ENCODE results near the gene ZEB2. TPM values are rescaled to one million over a fixed set of nuclear protein-coding genes. Genes with fewer than 3 reads are reported as not detected.

ZEB2 gene
- total and polyA plus RNA-seq, 2 of the 8 experiments (the other 6 are each of a cell fraction or from before 2014, with no cell fraction given) = 0.38 TPM; not detected in 1

GRCh38 chr2:144348846-144349245 is 171.1 kb downstream of the ZEB2 start:
- H3K4ac ChIP-seq (replicated peaks; ENCODE audit: insufficient read length, low read depth, low read length) = no peak overlapping the region
- no peaks in the 10 kb centered on the region for H3K9me3 ChIP-seq (ENCODE audit: insufficient read depth in 2 of 2, low read depth in 1 of 2, low read length in 1 of 2)
- no peak for DNase-seq (ENCODE audit: low read depth in 1 of 2, low spot score in 2 of 2)
- H3K36me3 ChIP-seq (ENCODE audit: control insufficient read depth in 2 of 4, insufficient read depth in 4 of 4, low read length in 3 of 4) = no peaks in the 10 kb centered on the region
- no peak overlapping the region for H2BK12ac ChIP-seq (ENCODE audit: low read depth, low read length)
- H2AK5ac ChIP-seq (ENCODE audit: low read depth, low read length) = no peak overlapping the region
- no peak overlapping the region for H3K27ac ChIP-seq (ENCODE audit: low read depth, low read length)
- H4K20me1 ChIP-seq (replicated peaks in 1 of 2; ENCODE audit: control insufficient read depth in 1 of 2, insufficient read depth in 2 of 2, low read length in 2 of 2) = no peaks in the 10 kb centered on the region
- no peak overlapping the region for H2BK5ac ChIP-seq (ENCODE audit: low read depth, low read length)
- H3K14ac ChIP-seq (ENCODE audit: insufficient read length) = no peak overlapping the region
- H4K8ac ChIP-seq (ENCODE audit: extremely low read depth, insufficient read depth, low read length) = no peak overlapping the region
- no peak overlapping the region for H2BK20ac ChIP-seq (ENCODE audit: low read length)
- peaks cover 0 to 2% (median 0%) of the 10 kb centered on the region in 4 experiments; a peak in 2 of 7 replicates for H3K27me3 ChIP-seq (replicated peaks in 1 of 4; ENCODE audit: control insufficient read depth in 3 of 4, extremely low read depth in 1 of 4, insufficient read depth in 3 of 4, low read length in 3 of 4)
- no peak overlapping the region for H3K4me3 ChIP-seq (ENCODE audit: extremely low read depth in 1 of 4, insufficient read depth in 2 of 4, low read depth in 3 of 4, low read length in 4 of 4)
- no peak overlapping the region for H3K56ac ChIP-seq (replicated peaks; ENCODE audit: insufficient read length, low read depth, low read length)
- 58% methylated on average over 2 of the region's 2 CpGs; no CpG with 5 or more reads in 1 of the 2 experiments for WGBS, 2 experiments (ENCODE audit: extremely low coverage in 1 of 2, insufficient coverage in 1 of 2, insufficient read length in 1 of 2, insufficient replicate concordance in 2 of 2, low coverage in 1 of 2, low lambda C conversion rate in 2 of 2, missing lambda C conversion rate in 1 of 2)
- ChIA-PET CTCF (ENCODE audit: partially characterized antibody) (interaction anchor here (0.6 to 1.6 kb wide), 3 partner anchors 144 to 496 kb away, joined by 3 read pairs; no protein-coding TSS in a partner anchor), POLR2A (ENCODE audit: partially characterized antibody) (no interaction called here)
- peak; percentile 7 for FAIRE-seq
- peaks cover 1 to 16% (median 13%) of the 10 kb centered on the region in 4 experiments; a peak in 5 of 7 replicates for H3K4me1 ChIP-seq (replicated peaks in 1 of 4; ENCODE audit: control insufficient read depth in 3 of 4, insufficient read depth in 4 of 4, low read length in 3 of 4)
- TF ChIP-seq CEBPB (IDR thresholded peaks at IDR 0.05; ENCODE audit: low read depth, low read length) (no peak), TEAD4 (IDR thresholded peaks at IDR 0.05; ENCODE audit: low read depth, low read length) (0 out of 2 replicates have a peak, but pooled peaks have one; percentile 2), HDAC6 (IDR thresholded peaks at IDR 0.05; ENCODE audit: low read depth, low read length) (no peak)
- H3K9ac ChIP-seq (replicated peaks in 1 of 4; ENCODE audit: extremely low read depth in 1 of 4, low read depth in 3 of 4, low read length in 3 of 4) = no peak overlapping the region
- H3K18ac ChIP-seq (ENCODE audit: extremely low read depth, low read length) = no peak overlapping the region
- H4K91ac ChIP-seq (replicated peaks; ENCODE audit: insufficient read length, low read length) = no peak overlapping the region
- no peak overlapping the region for H4K5ac ChIP-seq (ENCODE audit: insufficient read length, low read depth, low read length)
- H2AFZ ChIP-seq (ENCODE audit: low read length) = no peak overlapping the region
- H3K23ac ChIP-seq (ENCODE audit: insufficient read length) = no peak overlapping the region
- no peak overlapping the region for H3K4me2 ChIP-seq (ENCODE audit: insufficient read depth in 1 of 2, low read depth in 2 of 2, low read length in 2 of 2)
- H2BK15ac ChIP-seq (ENCODE audit: low read length) = no peak overlapping the region
- no peak overlapping the region for H2BK120ac ChIP-seq (replicated peaks; ENCODE audit: low read depth, low read length)
- H3K79me1 ChIP-seq (ENCODE audit: low read depth, low read length) = no peaks in the 10 kb centered on the region
- no peaks in the 10 kb centered on the region for H3K79me2 ChIP-seq (ENCODE audit: control insufficient read depth in 1 of 2, insufficient read depth in 2 of 2, low read length in 2 of 2)
- H3K23me2 ChIP-seq (ENCODE audit: low read depth, low read length) = no peaks in the 10 kb centered on the region
